ENCODE results near the gene VAMP8. TPM values are rescaled to one million over a fixed set of nuclear protein-coding genes. Genes with fewer than 3 reads are reported as not detected.
A peak's percentile ranks its signal among the peaks of the same experiment; 100 is the strongest.

VAMP8 gene
- total RNA-seq, 6 donors from 2014 or later: 62.8 to 289 (median 154) TPM

GRCh38 chr2:85561280-85562212 lies 15.8 kb upstream of the VAMP8 start, which contains the start of gene GGCX:
TSS of gene GGCX (minus strand) at chr2:85561493. CDS start at chr2:85561428, 65 bp downstream.
- DNase-seq (peak; percentile 97 to 98), ATAC-seq (ENCODE audit: low FRiP score in 2 of 2) (peak; percentile 97 to 98)
- Histone ChIP-seq H3K27ac (peak within 1 kb of the TSS; percentile 82 to 94 (median 91)), H3K27me3 (no peaks in the 10 kb centered on the region), H3K36me3 (peaks cover 0 to 23% (median 12%) of the 10 kb centered on the region in 4 donors), H3K4me1 (peaks cover 16 to 28% (median 24%) of the 10 kb centered on the region in 4 donors), H3K4me3 (peak within 1 kb of the TSS; percentile 79 to 87 (median 84)), H3K9me3 (no peaks in the 10 kb centered on the region)
- peak; percentile 93 to 96 for TF ChIP-seq POLR2AphosphoS5 (IDR thresholded peaks at IDR 0.05)
- peak in 4 of 6 experiments; percentile 42 to 76 (median 65) for TF ChIP-seq CTCF (IDR thresholded peaks at IDR 0.05)
- peak in 3 of 4 donors; percentile 63 to 91 (median 86) for TF ChIP-seq POLR2A (IDR thresholded peaks at IDR 0.05)
- no peak for TF ChIP-seq EP300 (IDR thresholded peaks at IDR 0.05)
- 5 to 11% methylated on average over 23 to 49 of the region's 64 CpGs for WGBS, 2 donors

GRCh38 chr2:85564144-85564563 lies 13.2 kb upstream of the VAMP8 start:
- Histone ChIP-seq H3K27me3 (no peaks in the 10 kb centered on the region), H3K4me3 (no peak overlapping the region), H3K9me3 (no peaks in the 10 kb centered on the region), H3K4me1 (peaks cover 15 to 24% (median 21%) of the 10 kb centered on the region in 4 donors), H3K36me3 (no peaks in the 10 kb centered on the region), H3K27ac (peak overlapping the region in 2 of 4 donors; percentile 21 to 25)
- TF ChIP-seq CTCF (IDR thresholded peaks at IDR 0.05): no peak
- WGBS, 2 donors: 91% methylated on average over 5 of the region's 5 CpGs
- ATAC-seq (ENCODE audit: low FRiP score in 2 of 2) (peak in 1 of 2 donors; percentile 22), DNase-seq (no peak)

- Histone ChIP-seq H3K9me3 (no peaks in the 10 kb centered on the region), H3K27me3 (no peaks in the 10 kb centered on the region), H3K4me3 (no peak overlapping the region), H3K36me3 (no peaks in the 10 kb centered on the region), H3K4me1 (peaks cover 0 to 6% (median 5%) of the 10 kb centered on the region in 4 donors), H3K27ac (no peak overlapping the region)
- DNase-seq (no peak), ATAC-seq (ENCODE audit: low FRiP score in 2 of 2) (no peak)
- 84 to 89% methylated on average over 4 of the region's 4 CpGs for WGBS, 2 donors
- TF ChIP-seq EP300 (IDR thresholded peaks at IDR 0.05): no peak
- TF ChIP-seq POLR2A (IDR thresholded peaks at IDR 0.05): no peak
- no peak for TF ChIP-seq POLR2AphosphoS5 (IDR thresholded peaks at IDR 0.05)
- TF ChIP-seq CTCF (IDR thresholded peaks at IDR 0.05): no peak
Observed at GRCh38 chr2:85566265-85566664, 11.1 kb upstream of the VAMP8 start.

GRCh38 chr2:85575739-85576138 lies 1.6 kb upstream of the VAMP8 start:
- no peaks in the 10 kb centered on the region for H3K27me3 ChIP-seq
- ATAC-seq (ENCODE audit: low FRiP score in 2 of 2): no peak
- no peak overlapping the region for H3K4me3 ChIP-seq
- no peak for TF ChIP-seq POLR2A (IDR thresholded peaks at IDR 0.05)
- no peak for TF ChIP-seq EP300 (IDR thresholded peaks at IDR 0.05)
- no peak for TF ChIP-seq CTCF (IDR thresholded peaks at IDR 0.05)
- no peak for TF ChIP-seq POLR2AphosphoS5 (IDR thresholded peaks at IDR 0.05)
- 70 to 78% methylated on average over 8 of the region's 8 CpGs for WGBS, 2 donors
- H3K4me1 ChIP-seq: peaks cover 38 to 53% (median 48%) of the 10 kb centered on the region in 4 donors
- H3K27ac ChIP-seq: peak overlapping the region; percentile 8 to 97 (median 62)
- peaks cover 0 to 3% (median 0%) of the 10 kb centered on the region in 4 donors for H3K36me3 ChIP-seq
- no peaks in the 10 kb centered on the region for H3K9me3 ChIP-seq
- no peak for DNase-seq
